ENCODE results near the gene UBXN6. TPM values are rescaled to one million over a fixed set of nuclear protein-coding genes. Genes with fewer than 3 reads are reported as not detected.
A peak's percentile ranks its signal among the peaks of the same experiment; 100 is the strongest.

UBXN6 gene
- total and polyA plus RNA-seq, 4 experiments from 2014 or later, result 4.1 to 63.5 (median 33.8) TPM

GRCh38 chr19:4431296-4431695 lies 26.3 kb downstream of the UBXN6 start:
- no peak overlapping the region for H3K4me3 Mint-ChIP-seq
- Histone ChIP-seq H3K36me3 (ENCODE audit: insufficient read depth, low read length) (peaks cover 9% of the 10 kb centered on the region), H3K9me3 (ENCODE audit: control insufficient read depth in 1 of 2, low read length in 2 of 2) (no peaks in the 10 kb centered on the region), H3K4me3 (ENCODE audit: low read length in 2 of 2) (no peak overlapping the region), H3K27ac (ENCODE audit: low read depth, low read length) (no peak overlapping the region), H3K27me3 (ENCODE audit: insufficient read depth, low read length) (no peaks in the 10 kb centered on the region), H3K4me1 (ENCODE audit: insufficient read depth, low read length) (no peaks in the 10 kb centered on the region)
- H3K4me1 Mint-ChIP-seq, result peaks cover 0 to 1% (median 0%) of the 10 kb centered on the region in 4 donors
- CTCF ChIA-PET (ENCODE audit: partially characterized antibody), result no interaction called here
- POLR2A ChIA-PET (ENCODE audit: partially characterized antibody), result no interaction called here
- DNase-seq, result no peak
- H3K9me3 Mint-ChIP-seq, result peaks cover 0 to 2% (median 0%) of the 10 kb centered on the region in 8 donors
- intact Hi-C loops (cut with micrococcal nuclease), result no loop called here
- no peak overlapping the region for H3K27ac Mint-ChIP-seq
- peaks cover 26 to 37% of the 10 kb centered on the region in 2 donors for H3K36me3 Mint-ChIP-seq
- no peaks in the 10 kb centered on the region for H3K27me3 Mint-ChIP-seq

DNA sequence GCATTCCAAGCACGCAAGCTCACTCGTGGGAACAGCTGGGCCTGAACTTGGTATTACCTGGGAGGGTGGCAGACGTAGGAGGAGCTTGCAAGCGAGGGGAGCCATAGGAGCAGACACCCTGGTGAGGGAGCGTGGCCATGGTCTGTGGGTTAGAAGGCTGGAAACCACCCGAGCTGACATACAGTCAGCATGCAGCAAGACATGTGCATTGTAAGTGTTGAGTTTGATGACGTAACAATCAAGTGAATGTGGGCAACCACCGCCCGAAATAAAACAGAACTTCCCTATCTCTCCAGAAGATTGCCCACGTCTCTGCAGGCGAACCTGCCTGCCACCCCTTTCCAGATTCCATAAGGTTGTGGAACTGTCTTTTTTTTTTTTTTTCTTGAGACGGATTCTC lies 26.8 kb downstream of the UBXN6 start:
- Histone ChIP-seq H3K27me3 (ENCODE audit: insufficient read depth, low read length) (no peaks in the 10 kb centered on the region), H3K4me3 (ENCODE audit: low read length in 2 of 2) (no peak overlapping the region), H3K27ac (ENCODE audit: low read depth, low read length) (no peak overlapping the region), H3K4me1 (ENCODE audit: insufficient read depth, low read length) (no peaks in the 10 kb centered on the region), H3K9me3 (ENCODE audit: control insufficient read depth in 1 of 2, low read length in 2 of 2) (no peaks in the 10 kb centered on the region), H3K36me3 (ENCODE audit: insufficient read depth, low read length) (peaks cover 9% of the 10 kb centered on the region)
- Mint-ChIP-seq H3K4me1 (peaks cover 0 to 1% (median 0%) of the 10 kb centered on the region in 4 donors), H3K36me3 (peaks cover 26 to 37% of the 10 kb centered on the region in 2 donors), H3K27ac (no peak overlapping the region), H3K9me3 (peaks cover 0 to 2% (median 0%) of the 10 kb centered on the region in 8 donors), H3K4me3 (no peak overlapping the region), H3K27me3 (no peaks in the 10 kb centered on the region)
- ChIA-PET CTCF (ENCODE audit: partially characterized antibody) (no interaction called here), POLR2A (ENCODE audit: partially characterized antibody) (no interaction called here)
- no peak for DNase-seq
- intact Hi-C loops (cut with micrococcal nuclease), result no loop called here

GRCh38 chr19:4429771-4430171 lies 27.8 kb downstream of the UBXN6 start:
- H3K4me1 ChIP-seq (ENCODE audit: insufficient read depth, low read length), result no peaks in the 10 kb centered on the region
- no peaks in the 10 kb centered on the region for H3K27me3 ChIP-seq (ENCODE audit: insufficient read depth, low read length)
- H3K27ac ChIP-seq (ENCODE audit: low read depth, low read length), result no peak overlapping the region
- H3K9me3 ChIP-seq (ENCODE audit: control insufficient read depth in 1 of 2, low read length in 2 of 2), result no peaks in the 10 kb centered on the region
- Mint-ChIP-seq H3K27me3 (no peaks in the 10 kb centered on the region), H3K9me3 (peaks cover 0 to 2% (median 0%) of the 10 kb centered on the region in 8 donors), H3K27ac (peak overlapping the region in 1 of 7 donors; percentile 23), H3K4me1 (peaks cover 0 to 1% (median 0%) of the 10 kb centered on the region in 4 donors), H3K36me3 (peaks cover 24 to 34% of the 10 kb centered on the region in 2 donors), H3K4me3 (no peak overlapping the region)
- H3K4me3 ChIP-seq (ENCODE audit: low read length in 2 of 2), result no peak overlapping the region
- ChIA-PET CTCF (ENCODE audit: partially characterized antibody) (no interaction called here), POLR2A (ENCODE audit: partially characterized antibody) (no interaction called here)
- no peak for DNase-seq
- intact Hi-C loops (cut with micrococcal nuclease), result no loop called here
- peaks cover 9% of the 10 kb centered on the region for H3K36me3 ChIP-seq (ENCODE audit: insufficient read depth, low read length)

GRCh38 chr19:4429256-4429655 lies 28.3 kb downstream of the UBXN6 start:
- Mint-ChIP-seq H3K27ac (peak overlapping the region in 2 of 7 donors; percentile 25 to 56), H3K36me3 (peaks cover 19 to 29% of the 10 kb centered on the region in 2 donors), H3K4me1 (no peaks in the 10 kb centered on the region), H3K27me3 (no peaks in the 10 kb centered on the region), H3K9me3 (peaks cover 0 to 2% (median 0%) of the 10 kb centered on the region in 8 donors), H3K4me3 (no peak overlapping the region)
- Histone ChIP-seq H3K4me1 (ENCODE audit: insufficient read depth, low read length) (no peaks in the 10 kb centered on the region), H3K36me3 (ENCODE audit: insufficient read depth, low read length) (peaks cover 9% of the 10 kb centered on the region), H3K9me3 (ENCODE audit: control insufficient read depth in 1 of 2, low read length in 2 of 2) (no peaks in the 10 kb centered on the region), H3K4me3 (ENCODE audit: low read length in 2 of 2) (no peak overlapping the region), H3K27ac (ENCODE audit: low read depth, low read length) (no peak overlapping the region), H3K27me3 (ENCODE audit: insufficient read depth, low read length) (no peaks in the 10 kb centered on the region)
- intact Hi-C loops (cut with micrococcal nuclease), result no loop called here
- DNase-seq, result no peak
- ChIA-PET CTCF (ENCODE audit: partially characterized antibody) (no interaction called here), POLR2A (ENCODE audit: partially characterized antibody) (no interaction called here)

GRCh38 chr19:4428326-4428975 lies 29.1 kb downstream of the UBXN6 start:
- intact Hi-C loops (cut with micrococcal nuclease), result no loop called here
- no peaks in the 10 kb centered on the region for H3K4me1 ChIP-seq (ENCODE audit: insufficient read depth, low read length)
- Mint-ChIP-seq H3K27ac (peak overlapping the region in 2 of 7 donors; percentile 22 to 43), H3K4me3 (no peak overlapping the region), H3K9me3 (peaks cover 0 to 2% (median 0%) of the 10 kb centered on the region in 8 donors), H3K27me3 (no peaks in the 10 kb centered on the region), H3K4me1 (no peaks in the 10 kb centered on the region), H3K36me3 (peaks cover 19 to 34% of the 10 kb centered on the region in 2 donors)
- H3K27ac ChIP-seq (ENCODE audit: low read depth, low read length), result no peak overlapping the region
- H3K4me3 ChIP-seq (ENCODE audit: low read length in 2 of 2), result no peak overlapping the region
- no peaks in the 10 kb centered on the region for H3K9me3 ChIP-seq (ENCODE audit: control insufficient read depth in 1 of 2, low read length in 2 of 2)
- POLR2A ChIA-PET (ENCODE audit: partially characterized antibody), result no interaction called here
- DNase-seq, result no peak
- CTCF ChIA-PET (ENCODE audit: partially characterized antibody), result no interaction called here
- no peaks in the 10 kb centered on the region for H3K27me3 ChIP-seq (ENCODE audit: insufficient read depth, low read length)
- H3K36me3 ChIP-seq (ENCODE audit: insufficient read depth, low read length), result peaks cover 9% of the 10 kb centered on the region

- Mint-ChIP-seq H3K27ac (no peak overlapping the region), H3K4me1 (no peaks in the 10 kb centered on the region), H3K9me3 (peaks cover 0 to 2% (median 0%) of the 10 kb centered on the region in 8 donors), H3K4me3 (no peak overlapping the region), H3K27me3 (no peaks in the 10 kb centered on the region), H3K36me3 (peaks cover 20 to 28% of the 10 kb centered on the region in 2 donors)
- Histone ChIP-seq H3K27ac (ENCODE audit: low read depth, low read length) (no peak overlapping the region), H3K36me3 (ENCODE audit: insufficient read depth, low read length) (peaks cover 7% of the 10 kb centered on the region), H3K27me3 (ENCODE audit: insufficient read depth, low read length) (no peaks in the 10 kb centered on the region), H3K4me3 (ENCODE audit: low read length in 2 of 2) (no peak overlapping the region), H3K9me3 (ENCODE audit: control insufficient read depth in 1 of 2, low read length in 2 of 2) (no peaks in the 10 kb centered on the region), H3K4me1 (ENCODE audit: insufficient read depth, low read length) (no peaks in the 10 kb centered on the region)
- intact Hi-C loops (cut with micrococcal nuclease), result no loop called here
- no peak for DNase-seq
- ChIA-PET CTCF (ENCODE audit: partially characterized antibody) (no interaction called here), POLR2A (ENCODE audit: partially characterized antibody) (no interaction called here)
These were observed 32.1 kb downstream of the UBXN6 start for GRCh38 chr19:4425537-4425936.

DNA sequence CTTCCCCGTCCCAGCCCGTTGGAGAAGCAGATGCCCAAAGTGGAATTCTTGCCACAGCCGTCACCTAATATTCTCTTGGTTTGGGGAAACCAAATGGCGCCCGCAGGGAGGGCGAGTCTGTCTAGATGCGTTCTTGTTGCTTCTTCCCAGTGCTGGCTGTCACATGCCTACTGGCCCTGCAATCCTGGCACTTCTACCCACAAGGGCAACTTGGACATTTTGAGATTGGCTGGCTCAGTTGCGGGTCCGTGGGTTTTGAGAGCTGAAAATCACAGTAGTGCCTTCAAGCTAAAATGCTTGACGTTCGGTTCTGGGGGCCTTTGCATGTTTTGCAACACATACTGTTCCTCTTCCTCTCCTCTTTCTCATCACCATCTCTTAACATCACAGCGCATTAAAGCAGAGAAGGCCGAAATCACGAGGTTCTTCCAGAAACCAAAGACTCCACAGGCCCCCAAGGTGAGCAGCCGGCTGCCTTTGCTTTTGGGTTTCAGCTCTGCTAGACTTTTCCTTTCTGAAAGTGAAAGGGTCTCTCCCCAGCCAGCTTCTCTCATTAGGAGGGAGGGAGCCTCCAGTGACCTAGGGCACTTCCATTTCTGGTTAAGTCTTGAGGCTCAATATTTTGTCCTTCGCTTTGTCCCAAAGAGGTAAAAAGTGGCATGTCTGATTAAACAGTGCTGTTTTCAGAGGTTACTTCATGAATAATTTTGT lies 34.0 kb downstream of the UBXN6 start:
- Histone ChIP-seq H3K4me3 (ENCODE audit: low read length in 2 of 2) (no peak overlapping the region), H3K9me3 (ENCODE audit: control insufficient read depth in 1 of 2, low read length in 2 of 2) (no peaks in the 10 kb centered on the region), H3K27ac (ENCODE audit: low read depth, low read length) (no peak overlapping the region), H3K27me3 (ENCODE audit: insufficient read depth, low read length) (no peaks in the 10 kb centered on the region), H3K36me3 (ENCODE audit: insufficient read depth, low read length) (no peaks in the 10 kb centered on the region), H3K4me1 (ENCODE audit: insufficient read depth, low read length) (no peaks in the 10 kb centered on the region)
- Mint-ChIP-seq H3K27me3 (no peaks in the 10 kb centered on the region), H3K9me3 (peaks cover 0 to 2% (median 0%) of the 10 kb centered on the region in 8 donors), H3K4me1 (no peaks in the 10 kb centered on the region), H3K36me3 (peaks cover 8 to 17% of the 10 kb centered on the region in 2 donors), H3K27ac (peak overlapping the region in 1 of 7 donors; percentile 47), H3K4me3 (no peak overlapping the region)
- intact Hi-C loops (cut with micrococcal nuclease), result no loop called here
- CTCF ChIA-PET (ENCODE audit: partially characterized antibody), result no interaction called here
- DNase-seq, result no peak
- POLR2A ChIA-PET (ENCODE audit: partially characterized antibody), result no interaction called here
